MM.1S (cell line): ENCODE measurements around the gene FCGBP.

ENCODE experiments used
- CTCF ChIP-seq: fragments of 300-600 bp; sonication (generic); IDR thresholded peaks from 2 replicates; pipeline ENCODE4 v1.5.1; 2016; ENCODE audit warnings: antibody characterized with exemption, low read length, mixed read lengths
- EZH2phosphoT487 ChIP-seq: fragments of 300-600 bp; sonication (generic); IDR thresholded peaks from 2 replicates; pipeline ENCODE4 v1.6.1; 2018; ENCODE audit warnings: antibody characterized with exemption, low read length

GRCh38 chr19:39940221-39940833, 5.9 kb upstream of the FCGBP start:
- TF ChIP-seq CTCF (no peak), EZH2phosphoT487 (no peak)
